ENCODE measurements around the gene IKZF3. TPM values are rescaled to one million over a fixed set of nuclear protein-coding genes. Genes with fewer than 3 reads are reported as not detected.

Gene IKZF3
- total RNA-seq, 2 experiments from 2014 or later = 39.7 to 39.9 TPM

DNA sequence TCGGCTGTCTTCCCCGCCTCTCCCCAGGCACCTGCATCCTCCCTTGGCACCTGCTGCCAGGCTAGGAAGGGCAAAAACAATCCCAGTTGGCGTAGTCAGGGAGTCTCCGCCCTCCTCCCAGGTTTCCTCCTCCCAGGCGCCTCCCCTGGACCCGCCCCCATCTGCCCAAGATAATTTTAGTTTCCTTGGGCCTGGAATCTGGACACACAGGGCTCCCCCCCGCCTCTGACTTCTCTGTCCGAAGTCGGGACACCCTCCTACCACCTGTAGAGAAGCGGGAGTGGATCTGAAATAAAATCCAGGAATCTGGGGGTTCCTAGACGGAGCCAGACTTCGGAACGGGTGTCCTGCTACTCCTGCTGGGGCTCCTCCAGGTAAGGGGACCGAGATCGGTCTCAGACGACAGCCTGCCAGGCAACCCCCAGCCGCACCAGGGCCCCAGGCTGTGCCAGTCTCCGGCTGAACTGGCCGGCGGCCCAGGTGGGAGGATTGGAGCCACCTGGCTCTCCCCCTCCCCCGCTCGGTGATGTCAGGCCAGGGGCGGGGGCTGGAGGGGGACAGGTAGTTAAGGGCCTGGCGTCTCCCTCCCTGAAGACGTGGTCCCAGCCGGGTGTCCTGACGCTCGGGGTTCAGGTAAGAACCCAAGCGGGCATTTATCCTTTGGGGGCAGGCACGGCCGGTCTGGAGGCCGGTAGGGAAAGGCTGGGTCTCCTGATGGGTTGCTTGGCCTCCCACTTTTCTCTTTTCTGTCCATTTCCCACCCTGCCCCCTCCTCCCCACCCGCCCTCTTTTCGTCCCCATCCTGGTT, 126.1 kb downstream of the IKZF3 start, which contains the start of gene GRB7:
Gene GRB7, plus strand, starts transcription at position 179 of the 808 bp plus-strand sequence. CDS start 4,364 bp downstream, outside the sequence.
- Histone ChIP-seq H3K27me3 (ENCODE audit: control insufficient read depth in 1 of 2, insufficient read depth in 2 of 2, low read length in 2 of 2) (peaks cover 10 to 22% of the 10 kb centered on the region in 2 experiments), H3K4me1 (ENCODE audit: insufficient read depth, low read length) (peaks cover 24% of the 10 kb centered on the region), H3K27ac (ENCODE audit: low read depth in 1 of 2, low read length in 2 of 2) (no peak within 1 kb of the TSS), H3K4me3 (ENCODE audit: low read length) (peak within 1 kb of the TSS; percentile 27), H3K36me3 (ENCODE audit: insufficient read depth, low read length) (no peaks in the 10 kb centered on the region), H3K9me3 (ENCODE audit: control insufficient read depth in 1 of 2, insufficient read depth in 1 of 2, low read length in 2 of 2) (peaks cover 0 to 12% of the 10 kb centered on the region in 2 experiments)
- peaks cover 20% of the 10 kb centered on the region for H3K27me3 Mint-ChIP-seq
- POLR2A ChIA-PET = no interaction called here
- CTCF ChIA-PET = no interaction called here
- ATAC-seq (ENCODE audit: poor library complexity) (no peak), DNase-seq (peak in 1 of 14 experiments; percentile 23)
- intact Hi-C loops (cut with DNase I, micrococcal nuclease) = no loop called here
- H3K4me3 Mint-ChIP-seq = peak within 1 kb of the TSS; percentile 93
- TF ChIP-seq, protein P1, sequence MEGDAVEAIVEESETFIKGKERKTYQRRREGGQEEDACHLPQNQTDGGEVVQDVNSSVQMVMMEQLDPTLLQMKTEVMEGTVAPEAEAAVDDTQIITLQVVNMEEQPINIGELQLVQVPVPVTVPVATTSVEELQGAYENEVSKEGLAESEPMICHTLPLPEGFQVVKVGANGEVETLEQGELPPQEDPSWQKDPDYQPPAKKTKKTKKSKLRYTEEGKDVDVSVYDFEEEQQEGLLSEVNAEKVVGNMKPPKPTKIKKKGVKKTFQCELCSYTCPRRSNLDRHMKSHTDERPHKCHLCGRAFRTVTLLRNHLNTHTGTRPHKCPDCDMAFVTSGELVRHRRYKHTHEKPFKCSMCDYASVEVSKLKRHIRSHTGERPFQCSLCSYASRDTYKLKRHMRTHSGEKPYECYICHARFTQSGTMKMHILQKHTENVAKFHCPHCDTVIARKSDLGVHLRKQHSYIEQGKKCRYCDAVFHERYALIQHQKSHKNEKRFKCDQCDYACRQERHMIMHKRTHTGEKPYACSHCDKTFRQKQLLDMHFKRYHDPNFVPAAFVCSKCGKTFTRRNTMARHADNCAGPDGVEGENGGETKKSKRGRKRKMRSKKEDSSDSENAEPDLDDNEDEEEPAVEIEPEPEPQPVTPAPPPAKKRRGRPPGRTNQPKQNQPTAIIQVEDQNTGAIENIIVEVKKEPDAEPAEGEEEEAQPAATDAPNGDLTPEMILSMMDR (IDR thresholded peaks at IDR 0.05) = no peak
- H3K36me3 Mint-ChIP-seq (ENCODE audit: low read depth) = no peaks in the 10 kb centered on the region
- H3K4me1 Mint-ChIP-seq (ENCODE audit: low read depth) = peaks cover 6% of the 10 kb centered on the region
- peak within 1 kb of the TSS; percentile 68 for H3K27ac Mint-ChIP-seq
- H3K9me3 Mint-ChIP-seq = no peaks in the 10 kb centered on the region

DNA sequence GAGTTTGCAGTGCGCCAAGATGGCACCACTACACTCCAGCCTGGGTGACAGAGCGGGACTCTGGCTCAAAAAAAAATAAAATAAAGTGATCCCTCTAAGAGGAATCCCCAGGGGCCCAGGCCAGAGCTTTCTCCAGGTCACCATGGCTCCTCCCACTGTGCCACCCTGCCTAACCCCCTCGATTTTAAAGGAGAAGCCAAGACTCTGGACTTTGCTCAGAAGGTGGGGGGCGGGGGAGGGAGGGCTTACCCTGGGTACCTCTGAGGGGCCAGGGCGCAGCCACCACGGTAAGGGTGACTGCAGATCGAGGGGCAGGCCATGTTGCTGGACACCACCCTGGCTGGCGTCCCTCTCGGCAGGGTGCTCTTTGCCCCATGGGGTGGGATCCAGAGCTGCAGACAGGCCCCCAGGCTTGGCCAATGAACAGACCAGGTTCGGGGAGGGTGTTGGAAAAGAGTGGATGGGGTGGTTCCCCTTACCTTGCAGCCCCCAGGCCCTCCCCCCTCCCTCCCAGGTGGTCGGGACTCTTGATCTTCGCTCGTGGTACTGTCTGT, 126.8 kb downstream of the IKZF3 start:
- ATAC-seq (ENCODE audit: poor library complexity) (no peak), DNase-seq (no peak)
- Mint-ChIP-seq H3K9me3 (no peaks in the 10 kb centered on the region), H3K27ac (no peak overlapping the region), H3K4me3 (no peak overlapping the region), H3K4me1 (ENCODE audit: low read depth) (peaks cover 6% of the 10 kb centered on the region), H3K36me3 (ENCODE audit: low read depth) (no peaks in the 10 kb centered on the region), H3K27me3 (peaks cover 20% of the 10 kb centered on the region)
- ChIA-PET POLR2A (no interaction called here), CTCF (interaction anchor here (1.0 kb wide), 1 partner anchor 114 kb away, joined by 3 read pairs; no protein-coding TSS in a partner anchor)
- Histone ChIP-seq H3K36me3 (ENCODE audit: insufficient read depth, low read length) (no peaks in the 10 kb centered on the region), H3K27ac (ENCODE audit: low read depth in 1 of 2, low read length in 2 of 2) (no peak overlapping the region), H3K4me3 (ENCODE audit: low read length) (no peak overlapping the region), H3K27me3 (ENCODE audit: control insufficient read depth in 1 of 2, insufficient read depth in 2 of 2, low read length in 2 of 2) (peaks cover 10 to 22% of the 10 kb centered on the region in 2 experiments), H3K4me1 (ENCODE audit: insufficient read depth, low read length) (peaks cover 24% of the 10 kb centered on the region), H3K9me3 (ENCODE audit: control insufficient read depth in 1 of 2, insufficient read depth in 1 of 2, low read length in 2 of 2) (peaks cover 0 to 12% of the 10 kb centered on the region in 2 experiments)
- intact Hi-C loops (cut with DNase I, micrococcal nuclease) = no loop called here
- TF ChIP-seq, protein P1 (IDR thresholded peaks at IDR 0.05) = no peak

DNA sequence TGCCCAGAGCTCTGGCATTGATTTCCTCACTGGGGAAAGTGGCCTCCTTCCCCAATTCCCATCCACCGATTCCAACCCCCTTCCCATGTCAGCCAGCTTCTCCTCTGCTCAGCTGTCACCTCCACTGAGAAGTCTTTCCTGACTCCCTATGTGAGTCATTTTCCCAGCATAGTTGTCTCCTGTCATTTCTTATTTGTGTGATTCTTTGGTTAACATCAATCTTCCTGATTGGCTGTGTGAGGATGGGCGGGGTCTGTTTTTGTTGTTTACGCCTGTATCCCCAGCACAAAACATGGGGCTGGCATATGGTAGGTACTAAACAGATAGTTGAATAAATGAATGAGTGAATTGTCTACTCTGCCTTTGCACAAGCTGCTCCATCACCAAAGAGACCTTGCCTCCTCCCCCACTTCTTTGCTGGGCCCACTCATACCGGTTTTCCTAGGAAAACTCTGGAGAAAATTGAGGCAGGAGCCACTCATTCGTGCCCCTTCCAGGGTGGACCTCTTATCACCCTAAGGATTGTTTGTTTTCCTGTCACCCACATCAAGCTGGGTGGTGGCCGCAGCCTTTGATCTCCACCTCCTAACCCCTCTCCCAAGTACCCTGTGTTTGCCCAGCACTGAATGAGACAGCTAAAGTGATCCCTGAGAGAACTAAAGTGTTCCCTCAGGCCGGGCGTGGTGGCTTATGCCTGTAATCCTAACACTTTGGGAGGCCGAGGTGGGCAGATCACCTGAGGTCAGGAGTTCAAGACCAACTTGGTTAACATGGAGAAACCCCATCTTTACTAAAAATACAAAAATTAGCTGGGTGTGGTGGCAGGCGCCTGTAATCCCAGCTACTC, 127.6 kb downstream of the IKZF3 start:
- Mint-ChIP-seq H3K27ac (no peak overlapping the region), H3K4me1 (ENCODE audit: low read depth) (peaks cover 6% of the 10 kb centered on the region), H3K9me3 (no peaks in the 10 kb centered on the region), H3K36me3 (ENCODE audit: low read depth) (no peaks in the 10 kb centered on the region), H3K27me3 (peaks cover 20% of the 10 kb centered on the region), H3K4me3 (no peak overlapping the region)
- intact Hi-C loops (cut with DNase I, micrococcal nuclease) = no loop called here
- H3K9me3 ChIP-seq (ENCODE audit: control insufficient read depth in 1 of 2, insufficient read depth in 1 of 2, low read length in 2 of 2) = peaks cover 0 to 12% of the 10 kb centered on the region in 2 experiments
- no peak for ATAC-seq (ENCODE audit: poor library complexity)
- ChIA-PET POLR2A (no interaction called here), CTCF (interaction anchor here (1.0 kb wide), 1 partner anchor 113 kb away, joined by 3 read pairs; no protein-coding TSS in a partner anchor)
- no peak overlapping the region for H3K4me3 ChIP-seq (ENCODE audit: low read length)
- peaks cover 24% of the 10 kb centered on the region for H3K4me1 ChIP-seq (ENCODE audit: insufficient read depth, low read length)
- TF ChIP-seq, protein P1 (IDR thresholded peaks at IDR 0.05) = no peak
- H3K36me3 ChIP-seq (ENCODE audit: insufficient read depth, low read length) = no peaks in the 10 kb centered on the region
- no peak for DNase-seq
- H3K27ac ChIP-seq (ENCODE audit: low read depth in 1 of 2, low read length in 2 of 2) = no peak overlapping the region
- peaks cover 10 to 22% of the 10 kb centered on the region in 2 experiments for H3K27me3 ChIP-seq (ENCODE audit: control insufficient read depth in 1 of 2, insufficient read depth in 2 of 2, low read length in 2 of 2)
